HCT116 (cell line): ENCODE measurements around the gene GRIK1. TPM values are rescaled to one million over a fixed set of nuclear protein-coding genes. Genes with fewer than 3 reads are reported as not detected.

Experiments used
- ATAC-seq: fragments of 200-7000 bp; cut with Tn5 transposase; 2 replicates; pipeline ENCODE4 v1.9.1; 2020; ENCODE audit warnings: mild to moderate bottlenecking, moderate library complexity
- BruUV-seq: library from RNA; stranded (reverse); fragments of 400-500 nt; replicated peaks from 2 replicates; lab custom pipeline; 2021; lab: Mats Ljungman, UMichigan
- CTCF ChIA-PET: fragments of 300-600 bp; sonication (Branson Sonifier 250); formaldehyde crosslinking; loops from one replicate; lab custom pipeline; 2021; ENCODE audit warnings: antibody characterized with exemption; lab: Charles Lee
- POLR2A ChIA-PET: fragments of 300-600, 350-600 bp; sonication (Branson Sonifier 250); formaldehyde crosslinking; loops from one replicate; lab custom pipeline; 2021; ENCODE audit warnings: antibody characterized with exemption; lab: Charles Lee
- RAD21 ChIA-PET, 2 experiments: fragments of 300-600 bp; sonication (Branson Sonifier 250); formaldehyde crosslinking; loops; one replicate each; lab custom pipeline; 2023; ENCODE audit warnings: low total read pairs in 2 of 2; ENCODE audit not compliant: uncharacterized antibody in 2 of 2, unreplicated experiment in 2 of 2, low non-redundant PET in 1 of 2; lab: Charles Lee
- DNase-seq: peaks from one replicate; pipeline ENCODE4 v3.0.0-alpha.2; 2010; ENCODE audit warnings: low read depth, low spot score
- H2AFZ ChIP-seq: fragments of 200-600 bp; shearing (Covaris generic), sonication (generic); 2 replicates; pipeline ENCODE4 v1.6.1; 2017; ENCODE audit warnings: low read depth, mixed run types, mixed read lengths, antibody characterized with exemption, low read length; ENCODE audit not compliant: poor library complexity, severe bottlenecking
- H3K27ac ChIP-seq: 2 replicates; pipeline ENCODE4 v1.5.1; 2012; ENCODE audit warnings: low read depth, low read length
- H3K27me3 ChIP-seq: fragments of 200-600 bp; sonication (generic); 2 replicates; pipeline ENCODE4 v1.6.1; 2016; ENCODE audit warnings: mixed run types, low read length, mixed read lengths; ENCODE audit not compliant: insufficient read depth
- H3K36me3 ChIP-seq, 2 experiments: fragments of 200-500 bp in 1 of 2; fragments of 200-600 bp in 1 of 2; sonication (Bioruptor generic) in 1 of 2; sonication (generic) in 1 of 2; 2 replicates each; pipeline versions ENCODE4 v1.5.1 to v1.6.1; 2014 to 2016; ENCODE audit warnings: low read length in 2 of 2, inconsistent platforms in 1 of 2, mixed read lengths in 1 of 2, mixed run types in 1 of 2; ENCODE audit not compliant: insufficient read depth in 2 of 2, control insufficient read depth in 1 of 2
- H3K4me1 ChIP-seq, 2 experiments: fragments of 200-600 bp in 1 of 2; sonication (generic) in 1 of 2; 2 replicates each; pipeline versions ENCODE4 v1.5.1 to v1.6.1; 2012 to 2017; ENCODE audit warnings: low read length in 2 of 2, inconsistent platforms in 1 of 2, mild to moderate bottlenecking in 1 of 2, mixed read lengths in 1 of 2, mixed run types in 1 of 2, moderate library complexity in 1 of 2; ENCODE audit not compliant: insufficient read depth in 2 of 2, control insufficient read depth in 1 of 2
- H3K4me2 ChIP-seq: fragments of 200-600 bp; sonication (generic); 2 replicates; pipeline ENCODE4 v1.6.1; 2017; ENCODE audit warnings: mixed run types, low read length, mixed read lengths
- H3K4me3 ChIP-seq, 2 experiments: fragments of 200-600 bp in 1 of 2; sonication (generic) in 1 of 2; replicated peaks in 1 of 2; 2 replicates each; pipeline ENCODE4 v1.5.1; 2011 to 2016; ENCODE audit warnings: low read length in 2 of 2, control low read depth in 1 of 2, low read depth in 1 of 2, mild to moderate bottlenecking in 1 of 2, mixed read lengths in 1 of 2, mixed run types in 1 of 2
- H3K79me2 ChIP-seq: fragments of 200-600 bp; sonication (generic); 2 replicates; pipeline ENCODE4 v1.6.1; 2017; ENCODE audit warnings: mild to moderate bottlenecking, mixed run types, low read length, moderate library complexity, mixed read lengths; ENCODE audit not compliant: insufficient read depth
- H3K9ac ChIP-seq: fragments of 200-600 bp; sonication (generic); 2 replicates; pipeline ENCODE4 v1.6.1; 2016; ENCODE audit warnings: low read length, mixed read lengths
- H3K9me2 ChIP-seq: fragments of 200-600 bp; sonication (generic), shearing (Covaris generic); 2 replicates; pipeline ENCODE4 v1.6.1; 2017; ENCODE audit warnings: mixed run types, mild to moderate bottlenecking, moderate library complexity; ENCODE audit not compliant: insufficient read depth
- H3K9me3 ChIP-seq, 2 experiments: fragments of 200-500 bp in 1 of 2; fragments of 200-600 bp in 1 of 2; sonication (Bioruptor generic) in 1 of 2; sonication (generic) in 1 of 2; 2 replicates each; pipeline ENCODE4 v1.6.1; 2014 to 2017; ENCODE audit warnings: low read length in 2 of 2, mixed read lengths in 2 of 2, inconsistent platforms in 1 of 2, low read depth in 1 of 2, mild to moderate bottlenecking in 1 of 2, mixed run types in 1 of 2, moderate library complexity in 1 of 2; ENCODE audit not compliant: control insufficient read depth in 1 of 2, insufficient read depth in 1 of 2
- H4K20me1 ChIP-seq: fragments of 200-600 bp; sonication (generic), shearing (Covaris generic); 2 replicates; pipeline ENCODE4 v1.6.1; 2017; ENCODE audit warnings: mixed run types, mild to moderate bottlenecking, moderate library complexity; ENCODE audit not compliant: insufficient read depth
- ATF3 ChIP-seq: IDR thresholded peaks from 2 replicates; pipeline ENCODE4 v1.6.1; 2012
- EGR1 ChIP-seq: IDR thresholded peaks from 2 replicates; pipeline ENCODE4 v1.6.1; 2012; ENCODE audit warnings: low read depth
- EZH2 ChIP-seq: fragments of 200-600 bp; sonication (generic); IDR thresholded peaks from 2 replicates; pipeline ENCODE4 v1.6.1; 2017; ENCODE audit warnings: antibody characterized with exemption, mixed run types
- EZH2phosphoT487 ChIP-seq: fragments of 200-600 bp; IDR thresholded peaks from 2 replicates; pipeline ENCODE4 v1.6.1; 2018; ENCODE audit warnings: antibody characterized with exemption, borderline replicate concordance
- FOSL1 ChIP-seq: IDR thresholded peaks from 2 replicates; pipeline ENCODE4 v1.6.1; 2012; ENCODE audit warnings: low read depth
- JUND ChIP-seq: IDR thresholded peaks from 2 replicates; pipeline ENCODE4 v1.6.1; 2012
- RAD21 ChIP-seq: IDR thresholded peaks from 2 replicates; pipeline ENCODE4 v1.6.1; 2012; ENCODE audit warnings: low read depth, mild to moderate bottlenecking
- REST ChIP-seq: IDR thresholded peaks from 2 replicates; pipeline ENCODE4 v1.6.1; 2012; ENCODE audit warnings: low read depth
- SIN3A ChIP-seq: IDR thresholded peaks from 2 replicates; pipeline ENCODE4 v1.6.1; 2012; ENCODE audit warnings: low read depth
- YY1 ChIP-seq: IDR thresholded peaks from 2 replicates; pipeline ENCODE4 v1.6.1; 2011; ENCODE audit warnings: low read length, low read depth, moderate library complexity, mild to moderate bottlenecking; ENCODE audit not compliant: insufficient replicate concordance; ENCODE audit errors: extremely low read depth
- ZBTB33 ChIP-seq: IDR thresholded peaks from 2 replicates; pipeline ENCODE4 v1.6.1; 2011; ENCODE audit warnings: mild to moderate bottlenecking, low read length, moderate library complexity; ENCODE audit not compliant: insufficient replicate concordance; ENCODE audit errors: extremely low read depth
- ZFX ChIP-seq: fragments of 450-650 bp; IDR thresholded peaks from 2 replicates; pipeline ENCODE4 v1.6.1; 2017
- intact Hi-C: fragments of 100-400 bp; cut with micrococcal nuclease; formaldehyde crosslinking; loops from 2 replicates; pipeline ENCODE4 v1.10.0; 2022
- total RNA-seq: library from RNA; stranded (reverse); gene quantifications from one replicate; pipeline ENCODE4 v1.2.1, GENCODE V29; 2021; ENCODE audit not compliant: unreplicated experiment
- TF ChIP-seq, protein P1 (sequence below): IDR thresholded peaks from 2 replicates; pipeline ENCODE4 v1.6.1; 2012

GRIK1 gene
- total RNA-seq, 1 experiment from 2014 or later: not detected

DNA sequence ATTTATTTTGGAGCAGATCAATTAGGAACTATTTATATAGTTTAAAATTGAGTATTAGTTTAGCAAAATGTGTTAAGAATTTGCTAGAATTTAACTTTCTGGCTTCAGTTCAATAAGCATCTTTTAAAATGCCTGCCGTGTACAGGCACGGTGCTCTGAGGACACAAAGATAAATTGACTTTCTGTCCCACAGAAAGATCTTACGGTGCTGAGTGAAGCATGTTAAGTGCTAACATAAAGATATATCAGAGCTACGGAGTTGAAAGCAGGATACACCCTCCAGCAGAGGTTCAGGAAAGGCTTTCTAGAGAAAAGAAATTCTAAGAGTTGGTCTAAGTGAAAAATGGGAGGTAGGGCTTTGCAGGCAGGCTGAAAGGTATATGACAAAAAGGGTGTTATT is 305.4 kb downstream of the GRIK1 start:
- Histone ChIP-seq H3K4me2 (no peak overlapping the region), H3K4me3 (no peak overlapping the region)
- ATAC-seq: no peak
- no peak for TF ChIP-seq ZFX
- no peak for TF ChIP-seq EZH2
- TF ChIP-seq EZH2phosphoT487: no peak
- TF ChIP-seq, protein P1, sequence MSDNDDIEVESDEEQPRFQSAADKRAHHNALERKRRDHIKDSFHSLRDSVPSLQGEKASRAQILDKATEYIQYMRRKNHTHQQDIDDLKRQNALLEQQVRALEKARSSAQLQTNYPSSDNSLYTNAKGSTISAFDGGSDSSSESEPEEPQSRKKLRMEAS: no peak
- no peak for TF ChIP-seq SIN3A
- no peak for TF ChIP-seq FOSL1
- TF ChIP-seq, all 23 proteins: peak for 0
- Histone ChIP-seq H3K27ac (no peak overlapping the region), H3K79me2 (no peaks in the 10 kb centered on the region), H3K27me3 (no peaks in the 10 kb centered on the region), H3K9me3 (peaks cover 3 to 6% of the 10 kb centered on the region in 2 experiments; a peak in 2 of 4 replicates), H3K9ac (no peak overlapping the region), H4K20me1 (no peaks in the 10 kb centered on the region), H3K36me3 (no peaks in the 10 kb centered on the region), H3K9me2 (no peaks in the 10 kb centered on the region), H2AFZ (no peak overlapping the region), H3K4me1 (no peaks in the 10 kb centered on the region)
- ChIA-PET POLR2A (no interaction called here), CTCF (no interaction called here), RAD21 (no interaction called here)
- intact Hi-C loops: no loop called here
- BruUV-seq: no TSS peak
- DNase-seq: no peak

- H3K9ac ChIP-seq: no peak overlapping the region
- no peaks in the 10 kb centered on the region for H3K79me2 ChIP-seq
- no peak overlapping the region for H3K4me2 ChIP-seq
- POLR2A ChIA-PET: no interaction called here
- H3K9me3 ChIP-seq: peaks cover 2 to 3% of the 10 kb centered on the region in 2 experiments; a peak in 2 of 4 replicates
- no peaks in the 10 kb centered on the region for H3K4me1 ChIP-seq
- TF ChIP-seq REST: no peak
- TF ChIP-seq SIN3A: no peak
- TF ChIP-seq JUND: no peak
- TF ChIP-seq EGR1: no peak
- TF ChIP-seq EZH2: no peak
- no peak for TF ChIP-seq ATF3
- TF ChIP-seq RAD21: no peak
- TF ChIP-seq EZH2phosphoT487: no peak
- TF ChIP-seq, protein P1: no peak
- TF ChIP-seq FOSL1: no peak
- TF ChIP-seq ZBTB33: no peak
- no peak for TF ChIP-seq YY1
- no TSS peak for BruUV-seq
- RAD21 ChIA-PET: no interaction called here
- ATAC-seq (no peak), DNase-seq (no peak)
- intact Hi-C loops: no loop called here
- no peaks in the 10 kb centered on the region for H3K36me3 ChIP-seq
- H3K9me2 ChIP-seq: no peaks in the 10 kb centered on the region
- H3K27me3 ChIP-seq: no peaks in the 10 kb centered on the region
- CTCF ChIA-PET: no interaction called here
- H3K27ac ChIP-seq: no peak overlapping the region
- H2AFZ ChIP-seq: no peak overlapping the region
- H4K20me1 ChIP-seq: no peaks in the 10 kb centered on the region
- H3K4me3 ChIP-seq: no peak overlapping the region
Observed at GRCh38 chr21:29633756-29634155, 306.0 kb downstream of the GRIK1 start.
